Epithelial cell of esophagus (primary cell): ENCODE data around the gene RIN3.
"Not testable (repeated sequence)": the region's sequence is repeated elsewhere in the genome, so short reads cannot be mapped to it uniquely, and the experiment has no call there.

Source experiments
- DNase-seq: peaks from one replicate; pipeline ENCODE4 v3.0.0; 2010; ENCODE audit warnings: low read depth
- H3K4me3 ChIP-seq: 2 replicates; pipeline ENCODE4 v1.5.1; 2011; ENCODE audit warnings: mild to moderate bottlenecking, low read length, control low read depth
- CTCF ChIP-seq: IDR thresholded peaks from 2 replicates; pipeline ENCODE4 v1.5.1; 2011; ENCODE audit warnings: low read depth, mild to moderate bottlenecking, low read length, control low read depth, inconsistent platforms; ENCODE audit not compliant: insufficient read depth; ENCODE audit errors: missing control alignments

Gene RIN3

GRCh38 chr14:92635031-92635430 is 121.5 kb downstream of the RIN3 start:
- no peak for TF ChIP-seq CTCF
- H3K4me3 ChIP-seq: no peak overlapping the region
- no peak for DNase-seq

- no peak for DNase-seq
- no peak for TF ChIP-seq CTCF
- H3K4me3 ChIP-seq: no peak overlapping the region
Observed at GRCh38 chr14:92635896-92636295, 122.3 kb downstream of the RIN3 start.

- H3K4me3 ChIP-seq: no peak overlapping the region
- no peak for DNase-seq
- TF ChIP-seq CTCF: no peak
Observed at GRCh38 chr14:92637228-92637627, 123.6 kb downstream of the RIN3 start.

- no peak for DNase-seq
- no peak for TF ChIP-seq CTCF
- no peak overlapping the region for H3K4me3 ChIP-seq
Observed at GRCh38 chr14:92637864-92638263, 124.3 kb downstream of the RIN3 start.

GRCh38 chr14:92638266-92638665 is 124.7 kb downstream of the RIN3 start:
- no peak for TF ChIP-seq CTCF

GRCh38 chr14:92638904-92639303 is 125.3 kb downstream of the RIN3 start:
- no peak for DNase-seq

More at GRCh38 chr14:92638266-92638665, 124.7 kb downstream of the RIN3 start:
- H3K4me3 ChIP-seq: no peak overlapping the region
- DNase-seq: no peak

GRCh38 chr14:92639472-92640117 is 126.0 kb downstream of the RIN3 start:
- not testable (repeated sequence) for DNase-seq, H3K4me3 ChIP-seq

More at GRCh38 chr14:92638904-92639303, 125.3 kb downstream of the RIN3 start:
- TF ChIP-seq CTCF: no peak
- no peak overlapping the region for H3K4me3 ChIP-seq
